ENCODE data around the gene ELK3.

Gene ELK3

GRCh38 chr12:96226401-96226800 lies 32.2 kb downstream of the ELK3 start:
- Histone ChIP-seq H3K36me3 (ENCODE audit: insufficient read depth, low read length) (peaks cover 20% of the 10 kb centered on the region; the same call in 1 of the 2 replicates), H3K9ac (ENCODE audit: low read depth, low read length) (no peak overlapping the region), H3K4me3 (ENCODE audit: low read length) (no peak overlapping the region), H3K9me3 (ENCODE audit: insufficient read depth, low read depth, low read length) (no peaks in the 10 kb centered on the region), H3K27me3 (ENCODE audit: insufficient read depth, low read length) (no peaks in the 10 kb centered on the region), H3K27ac (ENCODE audit: low read depth, low read length) (no peak overlapping the region), H3K4me1 (ENCODE audit: insufficient read depth, low read length) (no peaks in the 10 kb centered on the region)
- 91% methylated on average over 4 of the region's 4 CpGs for WGBS

DNA sequence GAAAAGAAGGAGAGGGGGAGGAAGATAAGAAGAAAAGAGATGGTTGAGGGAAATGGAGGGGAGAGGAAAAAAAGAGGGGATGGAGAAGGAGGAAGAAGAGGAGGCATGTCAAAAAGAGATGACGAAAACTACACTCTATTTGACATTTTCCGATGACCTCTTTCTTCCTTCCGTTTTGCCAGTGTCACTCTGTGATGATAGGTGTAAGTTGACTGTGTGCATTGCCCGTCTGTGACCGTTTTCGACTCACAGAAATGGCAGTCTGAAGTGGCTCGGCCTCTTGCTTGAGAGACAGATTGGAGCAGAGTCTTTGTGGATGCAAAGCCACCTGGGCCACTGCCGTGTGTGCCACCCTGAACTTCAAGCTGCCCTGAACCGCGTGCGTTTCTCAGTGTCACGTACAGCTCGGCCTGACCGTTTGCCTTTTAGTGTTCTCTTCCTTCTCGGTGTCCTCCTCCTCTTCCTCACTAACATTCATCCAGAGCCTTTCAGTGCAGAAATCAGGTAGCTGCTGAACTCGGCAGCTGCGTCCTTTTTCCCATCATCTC lies 32.7 kb downstream of the ELK3 start:
- no peak overlapping the region for H3K27ac ChIP-seq (ENCODE audit: low read depth, low read length)
- no peaks in the 10 kb centered on the region for H3K4me1 ChIP-seq (ENCODE audit: insufficient read depth, low read length)
- H3K36me3 ChIP-seq (ENCODE audit: insufficient read depth, low read length) = peaks cover 20% of the 10 kb centered on the region; the same call in 1 of the 2 replicates
- no peak overlapping the region for H3K9ac ChIP-seq (ENCODE audit: low read depth, low read length)
- no peaks in the 10 kb centered on the region for H3K27me3 ChIP-seq (ENCODE audit: insufficient read depth, low read length)
- no peaks in the 10 kb centered on the region for H3K9me3 ChIP-seq (ENCODE audit: insufficient read depth, low read depth, low read length)
- WGBS = 93% methylated on average over 17 of the region's 17 CpGs
- no peak overlapping the region for H3K4me3 ChIP-seq (ENCODE audit: low read length)

DNA sequence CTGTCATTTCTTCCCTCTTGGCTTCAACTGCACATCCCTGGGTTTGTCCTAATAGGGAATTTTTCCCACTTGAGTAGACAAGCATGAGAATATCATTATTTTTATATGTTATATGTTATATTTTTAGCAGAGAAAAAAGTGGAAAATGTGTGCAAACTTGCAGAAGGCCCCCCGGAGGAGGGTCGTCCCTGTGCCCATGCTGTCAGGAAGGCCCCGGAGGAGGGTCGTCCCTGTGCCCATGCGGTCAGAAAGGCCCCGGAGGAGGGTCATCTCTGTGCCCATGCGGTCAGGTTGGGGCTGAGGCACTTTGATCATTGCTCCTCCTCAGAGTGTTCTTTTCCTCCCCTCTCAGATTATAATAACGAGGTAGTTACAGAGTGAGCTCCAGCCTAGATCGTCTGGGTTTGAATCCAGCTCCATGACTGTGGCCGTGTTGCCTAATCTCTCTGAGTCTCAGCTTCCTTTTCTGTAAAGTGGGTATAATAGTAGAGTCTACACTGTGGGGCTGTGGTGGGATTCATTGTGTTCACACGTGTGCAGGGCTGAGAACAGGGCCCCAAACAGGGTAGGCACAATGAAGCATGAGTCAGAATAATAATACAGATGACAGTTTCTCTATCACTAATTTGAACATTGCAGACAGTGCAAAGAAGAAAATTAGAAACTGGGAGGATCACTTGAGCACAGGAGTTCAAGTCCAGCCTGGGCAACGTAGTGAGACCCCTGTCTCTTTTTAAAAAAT lies 33.4 kb downstream of the ELK3 start:
- Histone ChIP-seq H3K9me3 (ENCODE audit: insufficient read depth, low read depth, low read length) (no peaks in the 10 kb centered on the region), H3K9ac (ENCODE audit: low read depth, low read length) (no peak overlapping the region), H3K4me1 (ENCODE audit: insufficient read depth, low read length) (no peaks in the 10 kb centered on the region), H3K4me3 (ENCODE audit: low read length) (no peak overlapping the region), H3K27ac (ENCODE audit: low read depth, low read length) (no peak overlapping the region), H3K36me3 (ENCODE audit: insufficient read depth, low read length) (peaks cover 20% of the 10 kb centered on the region; the same call in 1 of the 2 replicates), H3K27me3 (ENCODE audit: insufficient read depth, low read length) (no peaks in the 10 kb centered on the region)
- WGBS = 89% methylated on average over 11 of the region's 12 CpGs

DNA sequence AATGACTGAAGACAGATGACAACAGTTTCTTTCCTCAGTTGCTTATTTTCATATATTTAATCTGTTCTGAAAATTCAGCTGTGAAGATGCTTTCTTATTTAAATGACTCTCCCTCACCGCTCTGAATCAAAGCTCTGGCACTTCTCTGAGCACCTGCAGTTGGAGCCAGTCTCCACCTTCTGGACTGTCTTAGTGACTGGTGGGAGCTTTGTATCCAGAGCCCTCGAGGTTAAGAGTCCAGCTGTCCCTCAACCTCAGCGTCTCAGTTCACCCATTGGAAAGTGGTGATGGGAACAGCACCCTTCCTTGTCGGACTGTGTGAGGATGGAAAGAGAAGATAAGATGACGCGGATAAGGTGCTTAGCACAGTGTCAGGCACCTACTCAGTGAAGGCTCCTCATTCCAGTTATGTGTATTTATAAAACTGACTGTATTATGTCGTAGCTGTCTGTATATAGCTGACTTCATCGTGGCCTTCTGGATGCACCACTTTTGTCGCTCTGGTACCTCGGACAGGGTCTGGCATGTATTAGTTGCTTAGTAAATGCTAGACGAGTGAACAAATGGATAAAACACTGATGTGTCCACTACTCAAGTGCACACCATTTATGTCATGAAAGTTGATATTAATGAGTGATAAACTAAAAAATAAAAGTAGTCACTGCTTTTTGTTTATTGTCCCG lies 34.5 kb downstream of the ELK3 start:
- H3K4me3 ChIP-seq (ENCODE audit: low read length) = no peak overlapping the region
- no peak overlapping the region for H3K9ac ChIP-seq (ENCODE audit: low read depth, low read length)
- peaks cover 16% of the 10 kb centered on the region; the same call in 1 of the 2 replicates for H3K36me3 ChIP-seq (ENCODE audit: insufficient read depth, low read length)
- 90% methylated on average over 12 of the region's 12 CpGs for WGBS
- H3K9me3 ChIP-seq (ENCODE audit: insufficient read depth, low read depth, low read length) = no peaks in the 10 kb centered on the region
- H3K27me3 ChIP-seq (ENCODE audit: insufficient read depth, low read length) = no peaks in the 10 kb centered on the region
- no peaks in the 10 kb centered on the region for H3K4me1 ChIP-seq (ENCODE audit: insufficient read depth, low read length)
- no peak overlapping the region for H3K27ac ChIP-seq (ENCODE audit: low read depth, low read length)

- H3K27me3 ChIP-seq (ENCODE audit: insufficient read depth, low read length) = no peaks in the 10 kb centered on the region
- no peaks in the 10 kb centered on the region for H3K9me3 ChIP-seq (ENCODE audit: insufficient read depth, low read depth, low read length)
- H3K27ac ChIP-seq (ENCODE audit: low read depth, low read length) = no peak overlapping the region
- WGBS = 93% methylated on average over 13 of the region's 13 CpGs
- H3K4me1 ChIP-seq (ENCODE audit: insufficient read depth, low read length) = no peaks in the 10 kb centered on the region
- no peak overlapping the region for H3K4me3 ChIP-seq (ENCODE audit: low read length)
- H3K9ac ChIP-seq (ENCODE audit: low read depth, low read length) = no peak overlapping the region
- peaks cover 4% of the 10 kb centered on the region; the same call in 1 of the 2 replicates for H3K36me3 ChIP-seq (ENCODE audit: insufficient read depth, low read length)
Measured at GRCh38 chr12:96230646-96231045, 36.5 kb downstream of the ELK3 start.

DNA sequence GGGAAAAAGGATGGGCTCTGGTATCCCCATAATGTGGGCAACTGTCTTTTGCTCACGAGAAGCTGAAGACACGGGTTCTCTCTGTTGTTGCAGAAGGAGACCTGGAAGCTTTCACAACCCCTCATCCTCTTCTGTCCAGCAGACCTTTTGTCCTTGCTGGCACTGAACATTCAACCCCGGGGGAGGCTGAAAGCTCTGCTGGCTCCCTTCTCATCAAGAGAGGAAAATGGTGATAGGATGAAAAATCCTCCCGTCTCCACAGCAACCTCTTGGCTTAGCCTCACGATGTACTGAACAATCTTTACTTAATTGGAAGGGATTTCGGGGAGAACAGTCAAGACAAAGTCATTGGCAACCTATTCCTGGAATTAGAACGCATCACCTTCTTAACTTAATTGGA lies 39.0 kb downstream of the ELK3 start:
- 96% methylated on average over 6 of the region's 7 CpGs for WGBS
- no peak overlapping the region for H3K9ac ChIP-seq (ENCODE audit: low read depth, low read length)

DNA sequence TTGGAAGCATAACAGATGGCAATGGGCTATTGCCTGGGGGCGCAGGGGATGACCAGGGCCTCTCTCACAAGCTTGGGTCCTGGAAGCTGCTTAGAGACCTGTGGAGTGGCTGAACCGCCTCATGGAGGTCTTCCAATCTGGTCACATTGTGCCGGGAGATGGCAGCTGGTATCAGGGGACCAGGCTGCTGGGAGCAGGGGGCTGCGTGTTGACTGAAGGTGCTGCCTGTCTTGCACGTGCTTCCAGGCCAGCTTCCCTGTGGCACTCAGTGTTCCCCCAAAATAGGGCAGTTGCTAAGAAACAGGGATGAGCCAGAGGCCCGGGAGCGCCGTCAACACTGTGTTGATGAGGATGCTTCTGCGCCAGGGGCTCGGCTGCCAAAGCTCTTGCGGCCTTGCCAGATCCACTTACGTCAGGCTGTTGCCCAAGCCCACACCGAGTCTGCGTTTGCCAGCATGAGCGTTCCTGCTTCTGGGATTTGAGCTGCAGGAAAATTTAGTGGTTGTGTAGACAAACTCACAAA lies 39.8 kb downstream of the ELK3 start:
- Histone ChIP-seq H3K27ac (ENCODE audit: low read depth, low read length) (no peak overlapping the region), H3K4me1 (ENCODE audit: insufficient read depth, low read length) (no peaks in the 10 kb centered on the region)
- WGBS = 93% methylated on average over 15 of the region's 15 CpGs

More for the DNA sequence above, 39.0 kb downstream of the ELK3 start:
- Histone ChIP-seq H3K9me3 (ENCODE audit: insufficient read depth, low read depth, low read length) (no peaks in the 10 kb centered on the region), H3K4me3 (ENCODE audit: low read length) (no peak overlapping the region), H3K36me3 (ENCODE audit: insufficient read depth, low read length) (0 out of 2 replicates have a peak, but pooled peaks cover 2% of the 10 kb centered on the region), H3K27me3 (ENCODE audit: insufficient read depth, low read length) (no peaks in the 10 kb centered on the region), H3K4me1 (ENCODE audit: insufficient read depth, low read length) (no peaks in the 10 kb centered on the region), H3K27ac (ENCODE audit: low read depth, low read length) (no peak overlapping the region)

DNA sequence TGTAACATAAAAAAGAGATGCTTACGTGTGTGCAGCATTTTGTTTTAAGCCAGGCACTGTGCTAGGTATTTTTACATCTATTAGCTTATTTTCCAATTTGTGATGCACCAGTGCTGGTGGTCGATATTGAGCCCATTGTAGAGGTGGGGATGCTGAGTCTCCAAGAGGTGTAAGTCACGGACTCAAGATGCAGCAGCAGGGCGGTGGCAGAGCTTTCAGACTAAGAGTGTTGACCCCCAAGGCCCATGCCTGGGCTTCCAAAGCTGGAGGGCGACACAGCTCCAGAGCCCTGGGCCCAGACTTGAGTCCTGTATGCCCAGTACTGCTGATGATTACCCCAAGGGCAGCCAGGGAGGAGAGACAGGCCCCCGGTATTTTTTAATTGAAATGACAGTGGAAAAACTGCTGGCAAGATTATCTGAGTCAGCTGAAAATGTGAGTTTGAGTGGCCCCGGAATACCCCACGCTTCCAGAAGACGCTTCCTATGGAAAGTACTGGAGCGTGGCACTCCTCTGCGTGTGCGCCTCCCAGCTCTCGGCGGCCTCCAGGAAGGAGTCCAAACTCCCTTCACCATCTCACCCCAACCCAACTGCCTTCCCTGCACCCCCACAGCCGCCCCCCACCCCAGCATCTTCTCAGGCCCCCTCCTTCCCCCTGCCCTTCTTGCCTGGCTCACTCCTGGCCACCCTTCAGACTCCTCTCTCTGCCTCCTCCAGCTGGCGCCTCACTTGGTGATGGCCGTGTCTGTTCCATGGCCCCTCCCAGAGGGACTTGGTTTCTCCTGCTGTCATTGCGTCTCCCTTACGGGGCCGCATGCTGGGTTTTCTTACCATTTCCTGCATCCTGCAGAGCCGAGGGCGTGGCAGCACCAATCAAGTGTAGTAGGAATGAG lies 40.7 kb downstream of the ELK3 start:
- Histone ChIP-seq H3K9me3 (ENCODE audit: insufficient read depth, low read depth, low read length) (no peaks in the 10 kb centered on the region), H3K9ac (ENCODE audit: low read depth, low read length) (no peak overlapping the region), H3K36me3 (ENCODE audit: insufficient read depth, low read length) (0 out of 2 replicates have a peak, but pooled peaks cover 2% of the 10 kb centered on the region), H3K4me1 (ENCODE audit: insufficient read depth, low read length) (no peaks in the 10 kb centered on the region), H3K4me3 (ENCODE audit: low read length) (no peak overlapping the region), H3K27me3 (ENCODE audit: insufficient read depth, low read length) (no peaks in the 10 kb centered on the region), H3K27ac (ENCODE audit: low read depth, low read length) (no peak overlapping the region)
- WGBS = 89% methylated on average over 21 of the region's 22 CpGs

More for the DNA sequence above, 39.8 kb downstream of the ELK3 start:
- H3K27me3 ChIP-seq (ENCODE audit: insufficient read depth, low read length) = no peaks in the 10 kb centered on the region
- no peak overlapping the region for H3K4me3 ChIP-seq (ENCODE audit: low read length)
- 0 out of 2 replicates have a peak, but pooled peaks cover 2% of the 10 kb centered on the region for H3K36me3 ChIP-seq (ENCODE audit: insufficient read depth, low read length)
- H3K9ac ChIP-seq (ENCODE audit: low read depth, low read length) = no peak overlapping the region
- no peaks in the 10 kb centered on the region for H3K9me3 ChIP-seq (ENCODE audit: insufficient read depth, low read depth, low read length)

- WGBS = 59% methylated on average over 5 of the region's 5 CpGs
Measured at GRCh38 chr12:96235484-96235826, 41.3 kb downstream of the ELK3 start.

GRCh38 chr12:96236221-96236822 lies 42.1 kb downstream of the ELK3 start:
- H3K4me1 ChIP-seq (ENCODE audit: insufficient read depth, low read length) = no peaks in the 10 kb centered on the region
- no peak overlapping the region for H3K9ac ChIP-seq (ENCODE audit: low read depth, low read length)
- H3K9me3 ChIP-seq (ENCODE audit: insufficient read depth, low read depth, low read length) = no peaks in the 10 kb centered on the region
- 90% methylated on average over 18 of the region's 18 CpGs for WGBS
- no peak overlapping the region for H3K27ac ChIP-seq (ENCODE audit: low read depth, low read length)
- 0 out of 2 replicates have a peak, but pooled peaks cover 2% of the 10 kb centered on the region for H3K36me3 ChIP-seq (ENCODE audit: insufficient read depth, low read length)
- H3K27me3 ChIP-seq (ENCODE audit: insufficient read depth, low read length) = no peaks in the 10 kb centered on the region
- no peak overlapping the region for H3K4me3 ChIP-seq (ENCODE audit: low read length)

More at GRCh38 chr12:96235484-96235826, 41.3 kb downstream of the ELK3 start:
- no peaks in the 10 kb centered on the region for H3K9me3 ChIP-seq (ENCODE audit: insufficient read depth, low read depth, low read length)
- no peak overlapping the region for H3K9ac ChIP-seq (ENCODE audit: low read depth, low read length)
- H3K4me3 ChIP-seq (ENCODE audit: low read length) = no peak overlapping the region
- no peak overlapping the region for H3K27ac ChIP-seq (ENCODE audit: low read depth, low read length)
- H3K27me3 ChIP-seq (ENCODE audit: insufficient read depth, low read length) = no peaks in the 10 kb centered on the region
- H3K4me1 ChIP-seq (ENCODE audit: insufficient read depth, low read length) = no peaks in the 10 kb centered on the region
- H3K36me3 ChIP-seq (ENCODE audit: insufficient read depth, low read length) = 0 out of 2 replicates have a peak, but pooled peaks cover 2% of the 10 kb centered on the region
